GM23248 (cell line): ENCODE results near the gene TJP3.

Experiments used
- EZH2 ChIP-seq: fragments of 200-600 bp; sonication (generic); IDR thresholded peaks from 2 replicates; pipeline ENCODE4 v1.6.1; 2018; ENCODE audit warnings: antibody characterized with exemption, mild to moderate bottlenecking; ENCODE audit not compliant: insufficient read depth, poor library complexity, severe bottlenecking
- EZH2phosphoT487 ChIP-seq: fragments of 200-600 bp; sonication (generic); IDR thresholded peaks from 2 replicates; pipeline ENCODE4 v1.6.1; 2018; ENCODE audit warnings: antibody characterized with exemption, moderate library complexity, mild to moderate bottlenecking, low read depth; ENCODE audit not compliant: insufficient read depth

- TF ChIP-seq EZH2 = no peak
- no peak for TF ChIP-seq EZH2phosphoT487
Measured at GRCh38 chr19:3765121-3765520, 56.9 kb downstream of the TJP3 start.
